K562 (cell line): ENCODE measurements around the gene CABP2. TPM values are rescaled to one million over a fixed set of nuclear protein-coding genes. Genes with fewer than 3 reads are reported as not detected.

Source experiments
- DACH1 ChIP-seq: fragments of 450-650 bp; IDR thresholded peaks from 2 replicates; pipeline ENCODE4 v1.6.1; 2018; ENCODE audit not compliant: partially characterized antibody
- EP400 ChIP-seq: fragments of 450-650 bp; IDR thresholded peaks from 2 replicates; pipeline ENCODE4 v1.6.1; 2017; ENCODE audit warnings: antibody characterized with exemption, mild to moderate bottlenecking, moderate library complexity
- ETV5 ChIP-seq: sonication (generic); formaldehyde crosslinking; IDR thresholded peaks from 2 replicates; pipeline ENCODE4 v1.4.0; 2020; ENCODE audit warnings: low read depth, mild to moderate bottlenecking, missing genetic modification reagents
- FOXK2 ChIP-seq, 2 experiments: fragments of 450-650 bp; IDR thresholded peaks in 1 of 2; conservative IDR thresholded peaks in 1 of 2; 2 replicates each; pipeline ENCODE4 v1.6.1; 2016; ENCODE audit warnings: low read depth in 2 of 2, mild to moderate bottlenecking in 1 of 2
- HDAC2 ChIP-seq: fragments of 450-650 bp; IDR thresholded peaks from 2 replicates; pipeline ENCODE4 v1.6.1; 2016; ENCODE audit warnings: mild to moderate bottlenecking
- JUN ChIP-seq, 2 experiments: sonication (generic) in 1 of 2; formaldehyde crosslinking in 1 of 2; IDR thresholded peaks; 2 replicates each; pipeline versions ENCODE4 v1.6.1 to v1.8.0; 2012 to 2022; ENCODE audit warnings: borderline replicate concordance in 2 of 2, mild to moderate bottlenecking in 2 of 2, improper control_type of control experiment in 1 of 2, low read depth in 1 of 2, low read length in 1 of 2, missing genetic modification reagents in 1 of 2
- JUND ChIP-seq, 2 experiments: IDR thresholded peaks; 2 replicates in 1 of 2; 3 replicates in 1 of 2; pipeline ENCODE4 v1.6.1; 2011; ENCODE audit warnings: borderline replicate concordance in 2 of 2, low read depth in 2 of 2, low read length in 2 of 2, improper control_type of control experiment in 1 of 2, missing biosample characterization in 1 of 2, missing genetic modification characterization in 1 of 2, missing genetic modification reagents in 1 of 2
- KDM4B ChIP-seq, 2 experiments: fragments of 450-650 bp in 1 of 2; sonication (generic) in 1 of 2; IDR thresholded peaks; 2 replicates each; pipeline ENCODE4 v1.6.1; 2016 to 2017; ENCODE audit warnings: borderline replicate concordance in 2 of 2, antibody characterized with exemption in 1 of 2, low read depth in 1 of 2, mild to moderate bottlenecking in 1 of 2
- KDM5B ChIP-seq: fragments of 200-600 bp; sonication (generic); IDR thresholded peaks from 2 replicates; pipeline ENCODE4 v1.6.1; 2012; ENCODE audit warnings: low read depth, mild to moderate bottlenecking, moderate library complexity, low read length, control low read depth, inconsistent platforms; ENCODE audit not compliant: insufficient replicate concordance
- L3MBTL2 ChIP-seq: fragments of 450-650 bp; IDR thresholded peaks from 2 replicates; pipeline ENCODE4 v1.6.1; 2016; ENCODE audit warnings: mild to moderate bottlenecking, moderate library complexity
- POLR2G ChIP-seq: fragments of 200-400 bp; formaldehyde crosslinking; IDR thresholded peaks from 2 replicates; pipeline ENCODE4 v1.6.1; 2017; ENCODE audit warnings: low read depth, mild to moderate bottlenecking, antibody characterized with exemption, low read length, moderate library complexity
- RHOXF2B ChIP-seq: fragments of 250-450 bp; sonication (Bioruptor Pico); conservative IDR thresholded peaks from 2 replicates; pipeline ENCODE4 v1.5.1; 2021
- SMAD2 ChIP-seq: fragments of 150-350 bp; IDR thresholded peaks from 2 replicates; pipeline ENCODE4 v1.6.1; 2014; ENCODE audit warnings: low read depth, mild to moderate bottlenecking, low read length
- SMAD4 ChIP-seq: fragments of 250-450 bp; sonication (Bioruptor Pico); conservative IDR thresholded peaks from 2 replicates; pipeline ENCODE4 v1.8.0; 2021; ENCODE audit warnings: inconsistent platforms, mild to moderate bottlenecking, moderate library complexity
- SMARCC2 ChIP-seq: fragments of 450-650 bp; IDR thresholded peaks from 2 replicates; pipeline ENCODE4 v1.6.1; 2017; ENCODE audit warnings: antibody characterized with exemption, moderate library complexity, mild to moderate bottlenecking, low read depth
- TBP ChIP-seq: optimal IDR thresholded peaks from 2 replicates; pipeline ENCODE3; 2011; ENCODE audit warnings: low read depth, low read length, improper control_type of control experiment
- TEAD4 ChIP-seq, 2 experiments: sonication (generic) in 1 of 2; formaldehyde crosslinking in 1 of 2; IDR thresholded peaks; 2 replicates each; pipeline versions ENCODE4 v1.6.1 to v1.8.0; 2012 to 2022; ENCODE audit warnings: borderline replicate concordance in 1 of 2, inconsistent platforms in 1 of 2, low read length in 1 of 2, mild to moderate bottlenecking in 1 of 2, missing genetic modification reagents in 1 of 2
- ZKSCAN3 ChIP-seq: fragments of 250-450 bp; sonication (Bioruptor Pico); IDR thresholded peaks from 2 replicates; pipeline ENCODE4 v1.4.0; 2020
- ZNF133 ChIP-seq: fragments of 250-450 bp; sonication (Bioruptor Pico); IDR thresholded peaks from 2 replicates; pipeline ENCODE4 v1.4.0; 2020; ENCODE audit warnings: mild to moderate bottlenecking
- ZNF212 ChIP-seq: fragments of 450-650 bp; formaldehyde crosslinking; IDR thresholded peaks from 2 replicates; pipeline ENCODE4 v1.4.0; 2020; ENCODE audit warnings: mild to moderate bottlenecking
- ZNF232 ChIP-seq: sonication (generic); formaldehyde crosslinking; IDR thresholded peaks from 2 replicates; pipeline ENCODE4 v1.8.0; 2022; ENCODE audit warnings: mild to moderate bottlenecking, missing genetic modification reagents
- ZNF24 ChIP-seq: fragments of 450-650 bp; IDR thresholded peaks from 2 replicates; pipeline ENCODE4 v1.6.1; 2016
- polyA plus RNA-seq, 8 experiments: library from polyadenylated mRNA; depleted of rRNA in 4 of 8; stranded (reverse) in 5 of 8; unstranded in 3 of 8; fragments of >200 nt; fragmentation: Nextera tagmentation in 2 of 8; fragmentation: Illumina TruSeq in 1 of 8; extraction: Ambion mirVana in 2 of 8; extraction: Trizol in 1 of 8; gene quantifications; 2 replicates each; pipeline versions ENCODE4 v1.2.1 to v1.2.3, GENCODE V29; 2011 to 2014; ENCODE audit warnings: inconsistent platforms in 1 of 8, missing spikeins in 1 of 8
- total RNA-seq, 7 experiments: library from RNA; depleted of rRNA in 6 of 7; stranded (reverse); fragments of >200 nt in 6 of 7; fragmentation: Illumina TruSeq in 2 of 7; extraction: Trizol in 2 of 7; gene quantifications; 2 replicates each; pipeline versions ENCODE4 v1.2.1 to v1.2.3, GENCODE V29; 2011 to 2021; ENCODE audit warnings: low replicate concordance in 1 of 7
- TF ChIP-seq, protein P1 (sequence below): sonication (generic); formaldehyde crosslinking; IDR thresholded peaks from 2 replicates; pipeline ENCODE4 v1.9.0; 2022; ENCODE audit warnings: mild to moderate bottlenecking, missing genetic modification reagents
- TF ChIP-seq, protein P2 (sequence below): fragments of 450-650 bp; IDR thresholded peaks from 2 replicates; pipeline ENCODE4 v1.6.1; 2017; ENCODE audit warnings: antibody characterized with exemption

CABP2 gene
- total and polyA plus RNA-seq, 9 of the 15 experiments (the other 6 are each of a cell fraction or from before 2014, with no cell fraction given), result not detected

DNA sequence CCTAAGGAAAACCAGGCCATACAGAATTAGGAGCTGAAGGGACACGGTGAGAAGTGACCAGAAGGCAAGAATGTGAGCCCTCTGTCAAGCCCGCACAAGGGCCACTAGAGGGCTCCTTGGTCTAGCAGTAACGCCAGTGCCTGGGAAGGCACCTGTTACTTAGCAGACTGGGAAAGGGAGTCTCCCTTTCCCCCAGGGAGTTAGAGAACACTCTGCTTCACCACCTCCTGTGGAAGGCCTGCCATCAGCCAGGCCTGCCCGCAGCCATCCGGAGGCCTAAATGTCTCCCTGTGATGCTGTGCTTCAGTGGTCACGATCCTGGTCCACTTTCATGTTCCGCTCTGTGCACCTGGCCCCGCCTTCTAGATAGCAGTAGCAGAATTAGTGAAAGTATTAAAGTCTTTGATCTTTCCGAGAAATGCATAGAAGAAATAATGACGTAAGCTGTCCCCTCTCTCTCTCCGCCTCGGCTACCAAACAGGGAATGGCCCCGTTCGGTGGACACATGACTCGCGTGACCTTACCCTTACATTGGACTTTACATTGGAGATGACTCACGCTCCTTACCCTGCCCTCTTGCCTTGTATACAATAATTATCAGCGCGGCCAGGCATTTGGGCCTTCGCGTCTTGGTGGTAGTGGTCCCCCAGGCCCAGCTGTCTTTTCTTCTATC lies 49.6 kb upstream of the CABP2 start (continued):
- TF ChIP-seq ZNF24 (no peak), FOXK2 (conservative IDR thresholded peaks at IDR 0.05 in 1 of 2, IDR thresholded peaks at IDR 0.05 in 1 of 2; ENCODE audit: low read depth in 2 of 2) (peak; percentile 87 to 89), TEAD4 (IDR thresholded peaks at IDR 0.05; ENCODE audit: low read length) (peak; percentile 39), TEAD4 (CRISPR knock-in tag; IDR thresholded peaks at IDR 0.05; ENCODE audit: borderline replicate concordance) (no peak), L3MBTL2 (peak; percentile 57), SMAD4 (CRISPR knock-in tag) (peak; percentile 69), TBP (no peak), ETV5 (CRISPR knock-in tag) (peak; percentile 57; the same call in 1 of the 2 replicates), RHOXF2B (no peak), ZNF133 (CRISPR knock-in tag) (no peak), HDAC2 (peak; percentile 63; the same call in 1 of the 2 replicates), SMARCC2 (peak; percentile 64; the same call in 1 of the 2 replicates), ZNF212 (CRISPR knock-in tag) (no peak), EP400 (peak; percentile 42; the same call in 1 of the 2 replicates), JUN (IDR thresholded peaks at IDR 0.05; ENCODE audit: borderline replicate concordance, low read depth, low read length) (peak; percentile 46; the same call in 1 of the 2 replicates), JUN (CRISPR knock-in tag; IDR thresholded peaks at IDR 0.05; ENCODE audit: borderline replicate concordance) (no peak), ZNF232 (CRISPR knock-in tag) (no peak), JUND (IDR thresholded peaks at IDR 0.05; ENCODE audit: borderline replicate concordance, low read depth, low read length) (peak; percentile 89), JUND (tag; IDR thresholded peaks at IDR 0.05; ENCODE audit: borderline replicate concordance, low read depth, low read length) (peak; percentile 81; the same call in 2 of the 3 replicates), POLR2G (0 out of 2 replicates have a peak, but pooled peaks have one; percentile 13), KDM5B (no peak), SMAD2 (no peak), ZKSCAN3 (CRISPR knock-in tag) (no peak), KDM4B (IDR thresholded peaks at IDR 0.05; ENCODE audit: borderline replicate concordance in 2 of 2, low read depth in 1 of 2) (no peak), DACH1 (peak; percentile 13)
- TF ChIP-seq, protein P1, sequence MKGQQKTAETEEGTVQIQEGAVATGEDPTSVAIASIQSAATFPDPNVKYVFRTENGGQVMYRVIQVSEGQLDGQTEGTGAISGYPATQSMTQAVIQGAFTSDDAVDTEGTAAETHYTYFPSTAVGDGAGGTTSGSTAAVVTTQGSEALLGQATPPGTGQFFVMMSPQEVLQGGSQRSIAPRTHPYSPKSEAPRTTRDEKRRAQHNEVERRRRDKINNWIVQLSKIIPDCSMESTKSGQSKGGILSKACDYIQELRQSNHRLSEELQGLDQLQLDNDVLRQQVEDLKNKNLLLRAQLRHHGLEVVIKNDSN (CRISPR knock-in tag), result peak; percentile 79
- TF ChIP-seq, protein P2, sequence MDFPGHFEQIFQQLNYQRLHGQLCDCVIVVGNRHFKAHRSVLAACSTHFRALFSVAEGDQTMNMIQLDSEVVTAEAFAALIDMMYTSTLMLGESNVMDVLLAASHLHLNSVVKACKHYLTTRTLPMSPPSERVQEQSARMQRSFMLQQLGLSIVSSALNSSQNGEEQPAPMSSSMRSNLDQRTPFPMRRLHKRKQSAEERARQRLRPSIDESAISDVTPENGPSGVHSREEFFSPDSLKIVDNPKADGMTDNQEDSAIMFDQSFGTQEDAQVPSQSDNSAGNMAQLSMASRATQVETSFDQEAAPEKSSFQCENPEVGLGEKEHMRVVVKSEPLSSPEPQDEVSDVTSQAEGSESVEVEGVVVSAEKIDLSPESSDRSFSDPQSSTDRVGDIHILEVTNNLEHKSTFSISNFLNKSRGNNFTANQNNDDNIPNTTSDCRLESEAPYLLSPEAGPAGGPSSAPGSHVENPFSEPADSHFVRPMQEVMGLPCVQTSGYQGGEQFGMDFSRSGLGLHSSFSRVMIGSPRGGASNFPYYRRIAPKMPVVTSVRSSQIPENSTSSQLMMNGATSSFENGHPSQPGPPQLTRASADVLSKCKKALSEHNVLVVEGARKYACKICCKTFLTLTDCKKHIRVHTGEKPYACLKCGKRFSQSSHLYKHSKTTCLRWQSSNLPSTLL, result no peak
